GM19043 (cell line): Measurements from ENCODE around the gene IZUMO4.
A peak's percentile ranks its signal among the peaks of the same experiment; 100 is the strongest.

Experiments used
- ATAC-seq: cut with Tn5 transposase; IDR thresholded peaks from one replicate; pipeline ENCODE4 v1.9.1; 2021; ENCODE audit warnings: low read depth; ENCODE audit not compliant: unreplicated experiment

Gene IZUMO4

GRCh38 chr19:2058570-2059421 is 37.9 kb upstream of the IZUMO4 start:
- no peak for ATAC-seq

GRCh38 chr19:2059422-2060201 is 37.1 kb upstream of the IZUMO4 start:
- ATAC-seq, result no peak

- ATAC-seq, result peak; percentile 14
Measured at GRCh38 chr19:2060884-2061494, 35.7 kb upstream of the IZUMO4 start.

- peak; percentile 78 for ATAC-seq
Measured at GRCh38 chr19:2061495-2062388, 35.0 kb upstream of the IZUMO4 start.

GRCh38 chr19:2062389-2062729 is 34.4 kb upstream of the IZUMO4 start:
- ATAC-seq, result no peak

- no peak for ATAC-seq
Measured at GRCh38 chr19:2062770-2063169, 33.9 kb upstream of the IZUMO4 start.

- no peak for ATAC-seq
Measured at GRCh38 chr19:2063824-2064223, 32.9 kb upstream of the IZUMO4 start.

- ATAC-seq, result no peak
Measured at GRCh38 chr19:2064395-2064787, 32.3 kb upstream of the IZUMO4 start.

- no peak for ATAC-seq
Measured at GRCh38 chr19:2064788-2065524, 31.8 kb upstream of the IZUMO4 start.

- no peak for ATAC-seq
Measured at GRCh38 chr19:2070436-2070827, 26.3 kb upstream of the IZUMO4 start.

- ATAC-seq, result no peak
Measured at GRCh38 chr19:2070986-2071673, 25.6 kb upstream of the IZUMO4 start.

GRCh38 chr19:2072757-2073551 is 23.8 kb upstream of the IZUMO4 start:
- ATAC-seq, result no peak

- no peak for ATAC-seq
Measured at GRCh38 chr19:2076526-2076944, 20.2 kb upstream of the IZUMO4 start.

GRCh38 chr19:2077398-2077797 is 19.3 kb upstream of the IZUMO4 start:
- ATAC-seq, result no peak

- no peak for ATAC-seq
Measured at GRCh38 chr19:2077833-2078619, 18.7 kb upstream of the IZUMO4 start.

- ATAC-seq, result no peak
Measured at GRCh38 chr19:2079076-2079864, 17.4 kb upstream of the IZUMO4 start.

- ATAC-seq, result no peak
Measured at GRCh38 chr19:2079865-2080301, 16.8 kb upstream of the IZUMO4 start.
